Measurements from ENCODE around the gene CCDC33. TPM values are rescaled to one million over a fixed set of nuclear protein-coding genes. Genes with fewer than 3 reads are reported as not detected.

The CCDC33 gene
- total RNA-seq, 1 experiment from 2014 or later: 2.7 TPM

DNA sequence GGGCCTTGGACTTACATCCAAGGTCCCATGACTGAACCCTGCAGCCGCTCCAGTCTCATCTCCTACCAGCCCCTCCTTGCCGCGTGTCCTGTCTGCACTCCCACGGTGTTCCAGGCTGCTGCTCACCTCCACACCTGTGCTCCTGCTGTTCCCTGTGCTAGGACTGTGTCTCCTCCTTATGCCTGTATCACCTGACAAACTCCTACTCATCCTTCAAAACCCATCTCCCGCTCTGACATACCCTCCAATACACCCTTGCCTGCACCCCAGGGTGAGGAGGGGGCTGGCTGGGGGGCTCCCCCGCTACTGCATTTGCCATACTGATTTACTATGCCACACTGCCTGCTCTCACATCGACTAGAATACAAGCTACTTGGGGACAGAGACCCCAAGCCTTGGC, 77.8 kb downstream of the CCDC33 start:
- H3K27ac Mint-ChIP-seq (ENCODE audit: unreplicated experiment): no peak overlapping the region
- intact Hi-C loops (cut with micrococcal nuclease; ENCODE audit: unreplicated experiment): no loop called here
- H3K4me1 Mint-ChIP-seq (ENCODE audit: low read depth, unreplicated experiment): peaks cover 9% of the 10 kb centered on the region
- CTCF ChIA-PET: interaction anchor here (1.1 kb wide), 1 partner anchor 8 kb away, joined by 4 read pairs; no protein-coding TSS in a partner anchor
- no peaks in the 10 kb centered on the region for H3K36me3 Mint-ChIP-seq (ENCODE audit: insufficient read depth, unreplicated experiment)
- no TSS peak for BruUV-seq (replicated peaks)
- no peak overlapping the region for H3K4me3 Mint-ChIP-seq (ENCODE audit: low read depth, unreplicated experiment)
- no peak for DNase-seq
- peaks cover 83% of the 10 kb centered on the region for H3K27me3 Mint-ChIP-seq (ENCODE audit: unreplicated experiment)
- no peaks in the 10 kb centered on the region for H3K9me3 Mint-ChIP-seq (ENCODE audit: low read depth, unreplicated experiment)
- TF ChIP-seq, protein P1, sequence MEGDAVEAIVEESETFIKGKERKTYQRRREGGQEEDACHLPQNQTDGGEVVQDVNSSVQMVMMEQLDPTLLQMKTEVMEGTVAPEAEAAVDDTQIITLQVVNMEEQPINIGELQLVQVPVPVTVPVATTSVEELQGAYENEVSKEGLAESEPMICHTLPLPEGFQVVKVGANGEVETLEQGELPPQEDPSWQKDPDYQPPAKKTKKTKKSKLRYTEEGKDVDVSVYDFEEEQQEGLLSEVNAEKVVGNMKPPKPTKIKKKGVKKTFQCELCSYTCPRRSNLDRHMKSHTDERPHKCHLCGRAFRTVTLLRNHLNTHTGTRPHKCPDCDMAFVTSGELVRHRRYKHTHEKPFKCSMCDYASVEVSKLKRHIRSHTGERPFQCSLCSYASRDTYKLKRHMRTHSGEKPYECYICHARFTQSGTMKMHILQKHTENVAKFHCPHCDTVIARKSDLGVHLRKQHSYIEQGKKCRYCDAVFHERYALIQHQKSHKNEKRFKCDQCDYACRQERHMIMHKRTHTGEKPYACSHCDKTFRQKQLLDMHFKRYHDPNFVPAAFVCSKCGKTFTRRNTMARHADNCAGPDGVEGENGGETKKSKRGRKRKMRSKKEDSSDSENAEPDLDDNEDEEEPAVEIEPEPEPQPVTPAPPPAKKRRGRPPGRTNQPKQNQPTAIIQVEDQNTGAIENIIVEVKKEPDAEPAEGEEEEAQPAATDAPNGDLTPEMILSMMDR (IDR thresholded peaks at IDR 0.05; ENCODE audit: unreplicated experiment): no peak

DNA sequence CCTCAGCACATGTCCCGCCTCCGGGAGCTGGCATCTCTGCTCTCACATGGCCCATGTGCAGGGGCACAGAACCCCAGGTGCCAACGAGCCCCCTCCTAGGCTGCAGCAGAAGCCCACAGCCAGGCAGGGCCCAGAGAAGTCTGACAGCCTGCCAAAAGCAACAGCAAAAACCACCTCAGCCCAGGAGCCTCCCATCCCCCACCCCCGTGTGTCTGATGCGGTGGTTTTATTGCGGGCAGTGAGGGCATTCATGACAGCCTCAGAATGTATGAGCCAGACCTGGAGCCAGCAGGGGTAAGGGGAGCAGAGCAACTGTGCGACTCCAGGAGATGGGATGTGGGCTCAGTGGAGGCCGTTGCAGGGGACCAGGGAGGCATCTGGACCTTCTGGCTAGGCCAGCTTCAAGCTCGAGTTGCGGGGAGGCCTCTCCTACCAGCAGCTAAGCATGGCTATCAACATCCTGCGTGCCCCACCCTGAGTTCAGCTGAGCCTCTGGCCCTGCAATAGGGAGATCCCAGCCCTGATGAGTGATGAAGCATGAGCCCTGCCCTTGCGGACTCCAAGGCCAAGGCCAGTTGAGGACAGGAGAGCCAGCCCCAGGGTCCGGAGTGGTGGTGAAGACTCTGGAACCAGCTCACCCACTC, 78.8 kb downstream of the CCDC33 start:
- DNase-seq: no peak
- H3K9me3 Mint-ChIP-seq (ENCODE audit: low read depth, unreplicated experiment): no peaks in the 10 kb centered on the region
- TF ChIP-seq, protein P1 (IDR thresholded peaks at IDR 0.05; ENCODE audit: unreplicated experiment): no peak
- intact Hi-C loops (cut with micrococcal nuclease; ENCODE audit: unreplicated experiment): no loop called here
- H3K4me3 Mint-ChIP-seq (ENCODE audit: low read depth, unreplicated experiment): no peak overlapping the region
- H3K27me3 Mint-ChIP-seq (ENCODE audit: unreplicated experiment): peaks cover 73% of the 10 kb centered on the region
- no TSS peak for BruUV-seq (replicated peaks)
- H3K36me3 Mint-ChIP-seq (ENCODE audit: insufficient read depth, unreplicated experiment): no peaks in the 10 kb centered on the region
- H3K27ac Mint-ChIP-seq (ENCODE audit: unreplicated experiment): no peak overlapping the region
- H3K4me1 Mint-ChIP-seq (ENCODE audit: low read depth, unreplicated experiment): peaks cover 9% of the 10 kb centered on the region
- CTCF ChIA-PET: interaction anchor here (0.6 kb wide), 1 partner anchor 1975 kb away, joined by 3 read pairs; no protein-coding TSS in a partner anchor

DNA sequence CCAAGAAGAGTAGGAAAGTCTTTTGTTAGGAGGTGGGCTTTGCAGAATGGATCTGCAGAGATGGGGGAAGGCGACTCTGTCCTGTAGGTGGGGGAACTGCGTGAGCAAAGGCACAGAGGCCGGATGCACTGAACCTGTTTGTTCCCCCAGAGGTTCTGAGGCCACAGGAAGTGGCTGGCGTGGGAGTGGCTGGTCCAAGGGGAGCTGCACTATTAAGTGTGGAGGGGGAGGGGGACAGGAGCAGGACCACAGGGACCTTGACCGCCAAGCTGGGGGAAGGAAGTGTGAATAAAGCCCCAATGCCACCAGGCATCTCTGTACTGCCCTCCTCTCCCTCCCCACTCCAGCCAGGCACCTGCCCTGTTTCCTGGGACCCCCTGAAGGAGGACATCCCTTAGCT, 79.5 kb downstream of the CCDC33 start:
- Mint-ChIP-seq H3K9me3 (ENCODE audit: low read depth, unreplicated experiment) (no peaks in the 10 kb centered on the region), H3K4me3 (ENCODE audit: low read depth, unreplicated experiment) (no peak overlapping the region), H3K27me3 (ENCODE audit: unreplicated experiment) (peaks cover 66% of the 10 kb centered on the region), H3K36me3 (ENCODE audit: insufficient read depth, unreplicated experiment) (no peaks in the 10 kb centered on the region), H3K4me1 (ENCODE audit: low read depth, unreplicated experiment) (peaks cover 9% of the 10 kb centered on the region), H3K27ac (ENCODE audit: unreplicated experiment) (no peak overlapping the region)
- TF ChIP-seq, protein P1 (IDR thresholded peaks at IDR 0.05; ENCODE audit: unreplicated experiment): no peak
- CTCF ChIA-PET: interaction anchor here (0.6 to 1.3 kb wide), 3 partner anchors 8 to 1975 kb away, joined by 3 to 6 read pairs (median 4); no protein-coding TSS in a partner anchor
- BruUV-seq (replicated peaks): no TSS peak
- intact Hi-C loops (cut with micrococcal nuclease; ENCODE audit: unreplicated experiment): no loop called here
- no peak for DNase-seq

DNA sequence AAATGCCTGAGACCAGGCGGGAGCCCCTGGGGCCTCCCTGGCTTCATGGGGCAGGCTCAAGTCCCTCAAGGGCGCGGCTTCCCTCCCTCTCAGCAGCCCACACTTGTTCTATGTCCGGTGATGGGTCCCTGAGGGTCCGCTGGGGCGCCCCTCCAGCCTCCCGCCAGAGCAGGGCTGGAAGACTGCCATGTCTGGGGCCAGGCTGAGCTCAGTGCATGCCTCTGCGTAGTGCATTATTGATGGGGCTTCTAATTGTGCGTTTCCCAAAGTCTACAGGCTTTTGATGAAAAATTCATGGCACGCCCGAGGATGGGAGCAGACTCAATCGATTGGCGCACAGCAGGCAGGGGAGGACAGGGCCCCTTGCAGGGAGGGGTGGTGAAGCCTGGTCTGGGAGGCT, 80.0 kb downstream of the CCDC33 start:
- Mint-ChIP-seq H3K9me3 (ENCODE audit: low read depth, unreplicated experiment) (no peaks in the 10 kb centered on the region), H3K27ac (ENCODE audit: unreplicated experiment) (no peak overlapping the region), H3K4me3 (ENCODE audit: low read depth, unreplicated experiment) (no peak overlapping the region), H3K27me3 (ENCODE audit: unreplicated experiment) (peaks cover 60% of the 10 kb centered on the region), H3K36me3 (ENCODE audit: insufficient read depth, unreplicated experiment) (no peaks in the 10 kb centered on the region), H3K4me1 (ENCODE audit: low read depth, unreplicated experiment) (peaks cover 9% of the 10 kb centered on the region)
- CTCF ChIA-PET: interaction anchor here (0.7 to 1.3 kb wide), 2 partner anchors 9 to 12 kb away, joined by 4 to 6 read pairs; no protein-coding TSS in a partner anchor
- intact Hi-C loops (cut with micrococcal nuclease; ENCODE audit: unreplicated experiment): no loop called here
- DNase-seq: no peak
- BruUV-seq (replicated peaks): no TSS peak
- TF ChIP-seq, protein P1 (IDR thresholded peaks at IDR 0.05; ENCODE audit: unreplicated experiment): no peak

All from Calu3 (cell line).